ENCODE results near the gene UBE2N.
"Not testable (repeated sequence)": the region's sequence is repeated elsewhere in the genome, so short reads cannot be mapped to it uniquely, and the experiment has no call there.

Gene UBE2N

DNA sequence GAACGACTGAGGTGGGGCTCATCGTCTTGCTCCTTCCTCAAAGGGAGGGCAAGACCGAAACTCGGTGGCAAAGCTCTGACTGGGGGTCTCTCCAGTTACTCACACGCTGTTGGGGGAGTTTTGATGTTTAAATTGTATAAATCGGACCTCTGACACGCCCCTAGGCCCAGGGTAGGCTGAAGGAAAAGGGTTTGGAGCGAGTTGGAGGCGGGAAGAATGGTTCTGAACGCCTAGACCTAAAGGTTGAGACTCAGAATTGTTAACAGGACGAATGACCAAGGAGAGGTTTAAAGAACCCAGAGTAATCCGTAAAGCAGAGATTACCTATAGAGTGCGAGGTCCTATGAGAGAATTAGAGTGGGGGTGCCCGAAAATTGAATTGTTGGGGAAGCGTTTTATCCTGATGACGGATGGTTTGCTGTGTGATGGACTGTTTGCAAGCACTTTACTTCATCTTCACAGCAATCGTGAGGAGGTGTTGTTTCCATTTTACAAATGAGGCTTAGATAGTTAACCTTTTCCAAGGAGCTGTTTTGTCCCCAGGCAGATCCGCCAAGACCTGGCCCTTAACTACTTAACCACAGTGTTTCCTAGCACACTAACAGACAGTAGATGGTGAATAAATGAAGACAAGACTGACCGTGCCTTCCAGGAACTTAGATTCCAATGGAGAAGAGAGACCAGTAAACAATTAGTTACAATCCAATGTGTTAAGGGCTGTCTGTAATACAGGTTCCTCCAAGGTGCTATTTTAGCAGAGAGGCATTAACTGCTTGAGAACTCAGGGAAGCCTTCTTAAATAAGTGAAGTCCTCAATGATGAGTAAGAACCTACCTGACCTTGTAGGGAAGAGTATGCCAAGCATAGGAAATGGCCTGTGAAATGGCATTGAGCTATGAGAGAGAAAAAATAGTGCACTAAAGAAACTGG, 929 bp upstream of the UBE2N start:
- DNase-seq, result no peak

- peak; percentile 23 for DNase-seq
Observed at GRCh38 chr12:93441081-93441616, 598 bp downstream of the UBE2N start.

DNA sequence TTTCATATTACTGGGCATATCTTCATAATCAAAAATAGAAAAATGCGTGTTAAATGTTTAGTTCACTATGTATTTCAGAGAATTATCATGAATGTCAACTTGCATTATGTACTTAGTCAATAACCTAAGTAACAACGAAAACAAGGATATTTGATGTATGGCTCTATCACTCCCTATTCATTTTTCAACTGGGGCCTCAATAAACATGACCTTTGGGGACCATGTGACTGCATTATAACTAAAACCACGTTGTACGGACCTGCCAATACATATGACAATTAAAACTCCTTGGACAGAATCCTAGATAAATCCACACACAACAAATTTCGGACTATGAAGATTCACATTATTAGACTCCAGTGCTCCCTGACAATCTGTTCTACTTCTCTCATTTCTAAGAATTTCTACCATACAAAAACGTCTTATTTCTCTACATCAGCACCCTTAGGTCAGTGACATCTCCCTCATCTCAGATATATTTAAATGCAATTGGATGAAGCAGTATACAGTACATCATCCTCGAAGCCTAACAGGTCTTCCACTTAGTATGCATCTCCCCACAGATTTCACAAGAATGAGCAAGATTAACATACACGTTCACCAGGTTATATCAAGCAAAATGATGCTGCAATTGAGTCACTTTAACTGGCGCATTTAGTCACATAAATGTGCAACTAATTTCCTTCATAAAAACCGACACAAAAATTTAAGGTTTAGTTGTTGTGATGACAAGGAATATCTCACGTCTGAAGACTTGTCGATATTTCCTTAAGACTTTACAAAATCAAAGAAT, 1.5 kb downstream of the UBE2N start:
- DNase-seq, result peak; percentile 11

DNA sequence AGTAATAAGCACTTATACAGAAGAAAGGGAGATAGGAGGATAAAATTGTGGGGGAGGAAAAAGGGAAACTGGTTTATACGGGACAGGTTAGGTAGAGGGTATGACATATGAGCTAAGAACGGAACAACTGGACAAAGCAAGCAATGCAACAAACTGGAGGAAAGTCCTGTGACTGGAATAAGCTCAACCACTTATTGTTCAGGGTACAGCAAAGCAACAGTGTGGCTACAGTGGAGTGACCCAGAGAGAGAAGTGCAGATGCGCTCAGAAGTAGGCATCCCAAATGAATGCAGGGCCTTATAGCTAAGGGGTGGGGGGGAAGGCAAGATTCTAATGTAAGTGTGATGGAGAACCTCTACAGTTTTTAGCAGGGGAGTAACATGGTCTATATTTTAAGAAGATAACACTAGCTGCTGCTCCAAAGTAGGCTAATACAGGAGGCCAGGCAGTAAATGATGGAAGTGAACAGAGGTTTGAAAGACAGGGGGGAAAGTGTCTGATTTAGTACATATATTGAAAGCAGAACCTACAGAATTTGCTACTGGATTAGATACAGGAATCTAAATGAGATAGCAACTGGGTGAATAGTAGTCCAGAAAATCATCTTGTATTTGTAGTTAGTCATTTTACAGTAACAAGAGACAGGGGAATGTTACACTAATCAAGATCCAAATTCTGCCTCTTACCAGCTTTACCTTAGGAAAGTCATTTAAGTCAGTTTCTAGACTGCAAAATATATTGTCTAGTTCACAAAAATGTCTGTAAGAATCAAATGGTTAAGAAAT, 3.3 kb downstream of the UBE2N start:
- no peak for DNase-seq

- DNase-seq, result peak; percentile 10
Observed at GRCh38 chr12:93434256-93434865, 7.4 kb downstream of the UBE2N start.

DNA sequence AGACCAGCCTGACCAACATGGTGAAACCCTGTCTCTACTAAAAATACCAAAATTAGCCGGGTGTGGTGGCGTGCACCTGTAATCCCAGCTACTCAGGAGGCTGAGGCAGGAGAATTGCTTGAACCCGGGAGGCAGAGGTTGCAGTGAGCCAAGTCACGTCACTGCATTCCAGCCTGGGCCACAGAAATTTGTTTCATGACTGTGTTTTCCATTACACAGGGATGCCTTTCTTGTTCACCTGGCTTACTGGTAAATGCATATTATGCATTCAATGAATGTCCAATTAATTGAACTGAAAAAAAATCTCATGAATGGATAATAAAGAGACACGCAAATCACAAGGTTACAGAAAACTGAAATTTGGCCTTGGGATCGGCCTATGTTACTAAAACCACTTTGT, 9.7 kb downstream of the UBE2N start:
- DNase-seq, result not testable (repeated sequence)

- DNase-seq, result peak; percentile 42
Observed at GRCh38 chr12:93430280-93430679, 11.5 kb downstream of the UBE2N start.

DNA sequence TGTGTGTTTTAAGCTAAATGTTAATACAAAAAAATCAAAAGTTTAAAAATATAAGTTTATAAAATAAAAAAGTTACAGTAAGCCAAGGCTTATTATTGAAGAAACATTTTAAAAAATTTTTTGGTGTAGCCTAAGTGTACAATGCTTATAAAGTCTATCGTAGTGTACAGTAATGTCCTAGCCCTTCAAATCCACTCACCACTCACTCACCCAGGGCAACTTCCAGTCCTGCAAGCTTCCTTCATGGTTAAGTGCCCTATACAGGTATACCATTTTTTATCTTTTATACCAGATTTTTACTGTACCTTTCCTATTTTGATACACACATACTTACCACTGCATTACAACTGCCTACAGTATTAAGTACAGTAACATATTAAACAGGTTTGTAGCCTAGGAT, 11.9 kb downstream of the UBE2N start:
- DNase-seq, result no peak

DNA sequence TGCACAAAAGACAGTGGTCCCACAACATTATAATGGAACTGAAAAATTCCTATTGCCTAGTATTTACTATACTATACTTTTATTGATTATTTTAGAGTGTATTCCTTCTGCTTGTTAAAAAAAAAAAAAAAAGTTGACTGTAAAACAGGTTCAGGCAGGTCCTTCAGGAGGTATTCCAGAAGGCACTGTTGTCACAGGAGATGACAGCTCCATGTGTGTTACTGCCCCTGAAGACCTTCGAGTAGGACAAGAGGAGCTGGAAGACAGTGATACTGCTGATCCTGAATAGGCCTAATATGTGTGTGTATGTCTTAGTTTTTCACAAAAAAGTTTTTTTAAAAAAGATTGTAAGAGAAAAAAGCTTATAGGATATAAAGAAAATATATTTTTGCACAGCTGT, 12.3 kb downstream of the UBE2N start:
- no peak for DNase-seq

DNA sequence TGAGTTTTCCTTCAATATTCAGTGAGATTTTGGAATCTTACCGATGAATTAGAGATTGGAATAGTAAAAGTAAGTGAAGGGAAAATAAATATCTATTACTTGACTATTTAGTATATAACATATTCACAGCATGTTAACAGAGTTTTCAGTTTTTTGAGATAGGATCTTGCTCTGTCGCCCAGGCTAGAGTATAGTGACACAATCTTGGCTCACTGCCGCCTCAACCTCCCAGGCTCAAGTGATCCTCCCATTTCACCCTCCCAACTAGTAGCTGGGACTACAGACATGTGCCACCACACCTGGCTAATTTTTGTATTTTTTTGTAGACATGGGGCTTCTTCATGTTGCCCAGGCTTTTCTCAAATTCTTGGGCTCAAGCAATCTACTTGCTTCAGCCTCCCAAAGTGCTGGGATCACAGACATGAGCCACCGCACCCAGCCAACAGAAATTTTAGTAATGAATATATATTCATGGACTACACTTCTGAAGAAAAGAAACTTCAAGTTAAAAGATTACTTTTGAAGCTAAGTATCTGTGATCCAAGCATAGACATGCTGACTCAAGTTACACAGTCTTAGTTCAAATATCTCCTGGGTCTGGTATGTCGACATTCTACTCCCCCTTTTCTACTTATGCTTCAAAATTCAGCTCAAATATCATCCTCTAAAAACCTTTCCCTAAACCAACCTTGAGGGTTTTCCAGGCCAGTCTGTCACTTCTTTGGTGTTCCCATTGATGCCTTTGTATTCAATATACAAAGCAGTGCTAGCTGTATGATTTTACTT, 13.8 kb downstream of the UBE2N start:
- peak; percentile 49 for DNase-seq

DNA sequence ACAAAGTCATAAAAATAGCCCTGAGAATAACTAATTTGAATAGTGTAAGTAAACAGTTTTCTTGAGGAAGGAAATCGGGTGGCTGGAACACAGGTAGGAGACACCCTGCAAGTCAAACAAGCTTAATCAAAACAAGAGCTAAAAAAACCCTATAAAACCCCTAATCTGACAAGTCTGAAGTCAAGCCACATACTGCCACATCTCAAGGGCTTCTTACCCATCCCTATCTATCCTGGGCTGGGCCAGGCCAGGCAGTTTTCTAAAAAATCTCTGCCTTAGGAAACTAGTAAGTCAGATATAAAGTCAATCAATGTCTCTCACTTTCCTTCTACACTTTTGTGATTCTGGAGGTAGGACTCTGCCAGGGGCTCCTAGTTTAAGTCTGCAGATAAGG, 15.3 kb downstream of the UBE2N start:
- DNase-seq, result no peak

- no peak for DNase-seq
Observed at GRCh38 chr12:93425736-93426411, 15.9 kb downstream of the UBE2N start.

DNA sequence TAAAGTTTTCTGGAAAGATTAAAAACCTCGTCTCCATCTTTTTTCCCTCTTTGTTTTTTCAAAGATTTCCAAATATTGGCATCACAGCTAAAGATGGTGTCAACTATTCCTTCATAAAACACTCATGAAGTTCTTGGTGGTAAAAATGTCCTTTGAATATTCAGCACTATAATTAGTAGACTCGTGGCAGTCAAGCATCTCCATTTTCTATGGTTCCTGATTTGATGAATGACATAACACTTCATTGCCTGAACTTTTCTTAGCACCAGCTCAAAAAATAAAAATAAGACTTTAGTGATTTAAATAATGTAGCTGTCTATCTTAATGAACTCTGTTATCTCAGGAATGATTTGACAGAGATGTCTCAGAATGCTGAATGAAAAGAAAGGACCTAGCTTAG, 19.7 kb downstream of the UBE2N start:
- DNase-seq, result no peak

DNA sequence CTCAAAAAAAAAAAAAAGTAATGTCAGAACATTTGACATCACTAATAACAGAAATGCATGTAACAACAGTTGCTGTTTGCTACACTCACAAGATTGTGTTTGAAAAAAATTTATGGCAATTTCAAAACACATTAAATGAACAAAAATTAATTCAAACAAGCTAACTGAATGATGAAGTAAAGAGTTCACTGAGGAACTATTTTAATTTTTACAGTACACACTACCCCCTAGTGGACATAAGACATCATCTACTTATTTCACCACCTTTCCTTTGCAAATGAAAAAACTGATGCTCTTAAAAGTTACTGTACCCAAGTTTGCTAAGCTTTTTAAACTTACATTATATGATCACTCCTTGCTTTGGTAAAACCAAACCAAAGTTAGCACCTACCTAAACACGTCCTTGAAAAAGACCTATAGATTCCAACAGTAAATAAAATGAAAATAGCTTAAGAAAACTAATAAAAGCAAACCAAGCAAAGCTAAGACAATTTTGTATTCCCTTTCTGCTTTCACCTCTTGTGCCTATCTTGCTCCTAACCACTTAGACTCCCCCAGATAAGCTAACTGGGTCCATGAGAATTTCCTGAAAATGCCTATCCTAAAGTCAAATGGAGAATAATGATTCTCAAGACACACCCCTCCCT, 22.2 kb downstream of the UBE2N start:
- peak; percentile 60 for DNase-seq

DNA sequence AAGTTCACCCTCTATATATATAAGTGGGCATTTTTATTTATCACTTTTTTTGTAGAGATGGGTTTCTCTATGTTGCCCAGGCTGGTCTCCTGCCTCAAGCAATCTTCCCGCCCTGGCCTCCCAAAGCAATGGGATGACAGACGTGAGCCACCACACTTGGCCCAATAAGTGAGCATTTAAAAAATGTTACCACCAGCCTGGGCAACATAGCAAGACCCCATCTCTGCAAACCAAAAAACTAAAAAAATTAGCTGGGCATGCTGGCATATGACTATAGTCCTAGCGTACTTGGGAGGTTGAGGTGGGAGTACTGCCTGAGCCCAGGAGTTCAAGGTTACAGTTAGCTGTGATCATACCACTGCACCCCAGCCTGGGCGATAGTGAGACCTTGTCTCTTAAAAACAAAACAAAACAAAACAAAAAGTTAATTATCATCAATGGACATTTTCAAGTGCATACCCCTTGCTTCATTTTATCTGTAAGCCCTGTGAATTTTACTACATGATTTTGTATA, 23.7 kb downstream of the UBE2N start:
- DNase-seq, result no peak

- peak; percentile 86 for DNase-seq
Observed at GRCh38 chr12:93415723-93416464, 25.9 kb downstream of the UBE2N start.

DNA sequence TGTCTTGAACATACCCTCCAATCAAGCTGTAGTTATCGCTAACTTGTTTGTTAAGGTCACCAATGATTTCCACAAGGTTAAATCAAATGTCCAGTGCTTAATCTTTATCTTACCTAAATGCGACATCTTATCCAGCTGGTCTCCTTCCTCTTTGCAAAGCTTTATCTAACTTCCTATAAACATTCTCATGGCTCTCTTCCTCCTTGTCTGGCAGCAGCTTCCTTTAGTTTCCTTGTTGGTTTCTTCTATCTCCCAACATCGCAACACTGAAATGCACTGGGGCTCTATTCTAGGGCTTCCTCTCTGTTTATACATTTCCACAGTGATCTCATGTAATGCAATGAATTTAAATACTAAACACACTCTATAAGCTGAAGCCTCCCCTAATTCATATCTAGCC, 28.7 kb downstream of the UBE2N start:
- no peak for DNase-seq

DNA sequence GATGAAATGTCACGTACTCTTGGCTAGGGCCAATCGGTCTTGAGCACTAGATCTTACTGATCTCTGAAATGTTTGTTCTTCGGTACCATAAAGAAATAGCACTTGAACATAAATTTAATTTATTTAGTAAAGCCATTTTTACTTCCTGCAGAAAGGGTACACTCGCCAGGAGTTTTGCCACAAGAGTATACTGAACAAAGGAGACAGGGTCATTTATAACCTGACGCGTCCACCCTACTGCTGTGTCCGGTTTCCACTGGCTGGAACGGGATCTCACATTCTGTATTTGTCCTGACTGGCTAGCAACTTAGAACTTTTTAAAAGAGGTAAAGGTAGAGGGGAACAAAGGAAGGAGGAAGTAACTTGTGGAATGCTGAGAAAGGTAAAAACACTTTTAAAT, 29.4 kb downstream of the UBE2N start:
- DNase-seq, result not testable (repeated sequence)

DNA sequence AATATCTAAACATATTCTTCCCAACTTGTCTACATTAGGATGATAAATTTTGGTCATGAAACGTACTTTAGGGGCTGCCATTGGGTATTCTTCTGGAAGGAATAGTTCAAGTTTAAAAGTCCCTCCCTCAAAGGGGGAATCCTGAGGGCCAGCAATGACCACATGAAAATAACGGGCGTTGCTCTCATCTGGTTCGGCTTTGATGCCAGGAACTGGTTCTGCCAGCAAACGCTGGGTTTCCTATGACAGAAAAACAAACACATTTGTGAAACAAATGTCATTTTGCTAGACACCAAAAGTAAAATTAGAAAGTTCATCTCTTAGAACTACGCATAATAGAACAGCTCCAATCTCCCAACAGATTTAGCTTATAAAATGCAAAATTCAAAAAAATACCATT, 30.7 kb downstream of the UBE2N start:
- DNase-seq, result not testable (repeated sequence)

All from fibroblast of skin of right biceps (primary cell).